Effector memory CD8-positive, alpha-beta T cell (primary cell): Measurements from ENCODE around the gene MAPK9.

Source experiments
- ATAC-seq: fragments of 150-1000 bp; cut with Tn5 transposase; replicated peaks from 2 replicates; pipeline ENCODE4 v1.10.0; 2021; ENCODE audit warnings: mild to moderate bottlenecking, moderate library complexity
- DNase-seq, 3 experiments: peaks; one replicate each; pipeline ENCODE4 v3.0.0; 2021
- H3K27ac Mint-ChIP-seq, 2 donors: one replicate each; pipeline ENCODE4 v1.8.0; 2022; ENCODE audit warnings: mild to moderate bottlenecking in 2 of 2, mixed read lengths in 2 of 2, moderate library complexity in 2 of 2
- H3K27me3 Mint-ChIP-seq, 2 donors: one replicate each; pipeline ENCODE4 v1.8.0; 2022; ENCODE audit warnings: mixed read lengths in 2 of 2
- H3K36me3 Mint-ChIP-seq: one replicate; pipeline ENCODE4 v1.8.0; 2022; ENCODE audit warnings: mild to moderate bottlenecking, moderate library complexity, mixed read lengths; ENCODE audit not compliant: insufficient read depth
- H3K4me1 Mint-ChIP-seq, 2 donors: one replicate each; pipeline ENCODE4 v1.8.0; 2022; ENCODE audit warnings: low read depth in 2 of 2, mixed read lengths in 2 of 2
- H3K4me3 Mint-ChIP-seq, 2 donors: one replicate each; pipeline ENCODE4 v1.8.0; 2022; ENCODE audit warnings: mild to moderate bottlenecking in 2 of 2, mixed read lengths in 2 of 2, moderate library complexity in 2 of 2
- H3K9me3 Mint-ChIP-seq, 2 donors: one replicate each; pipeline ENCODE4 v1.8.0; 2022; ENCODE audit warnings: mixed read lengths in 2 of 2

The MAPK9 gene

GRCh38 chr5:180209137-180209581 lies 82.7 kb downstream of the MAPK9 start, which contains the start of gene RASGEF1C:
Gene RASGEF1C (minus strand): TSS chr5:180209211. CDS start chr5:180138052, 71,159 bp downstream.
- Mint-ChIP-seq H3K27me3 (peaks cover 52 to 83% of the 10 kb centered on the region in 2 donors), H3K9me3 (peaks cover 0 to 5% of the 10 kb centered on the region in 2 donors), H3K4me3 (peak within 1 kb of the TSS; percentile 73 to 74), H3K36me3 (no peaks in the 10 kb centered on the region), H3K4me1 (peaks cover 9% of the 10 kb centered on the region in 2 donors), H3K27ac (peak within 1 kb of the TSS in 1 of 2 donors; percentile 4)
- peak; percentile 98 for ATAC-seq
- peak; percentile 51 to 70 (median 51) for DNase-seq

GRCh38 chr5:180208435-180209081 lies 83.3 kb downstream of the MAPK9 start:
- DNase-seq = no peak
- peak overlapping the region in 1 of 2 donors; percentile 4 for H3K27ac Mint-ChIP-seq

DNA sequence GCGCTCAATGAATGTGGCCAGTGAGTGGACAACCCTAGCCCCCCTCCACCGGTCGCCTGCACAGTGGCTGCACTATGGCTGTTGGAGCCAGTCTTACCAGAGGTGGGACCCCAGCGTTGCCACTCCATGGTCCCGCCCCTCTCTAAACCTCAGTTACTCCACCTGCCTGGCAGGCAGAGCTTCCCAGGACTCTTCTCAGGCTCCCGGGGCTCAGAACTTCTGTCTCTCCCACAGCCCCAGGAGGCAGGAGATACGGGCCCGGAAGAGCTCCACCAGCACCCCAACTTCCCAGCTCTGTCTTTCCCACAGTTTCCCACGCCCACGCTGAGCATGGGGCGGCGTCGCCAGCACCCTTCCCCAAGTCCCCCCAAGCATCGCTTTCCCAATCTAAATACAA lies 83.8 kb downstream of the MAPK9 start:
- Mint-ChIP-seq H3K27ac (peak overlapping the region in 1 of 2 donors; percentile 4), H3K4me1 (peaks cover 9% of the 10 kb centered on the region in 2 donors), H3K4me3 (peak overlapping the region; percentile 52 to 66), H3K27me3 (peaks cover 59 to 94% of the 10 kb centered on the region in 2 donors), H3K36me3 (no peaks in the 10 kb centered on the region), H3K9me3 (no peaks in the 10 kb centered on the region)
- DNase-seq = no peak
- ATAC-seq = no peak

More at GRCh38 chr5:180208435-180209081, 83.3 kb downstream of the MAPK9 start:
- Mint-ChIP-seq H3K4me1 (peaks cover 9% of the 10 kb centered on the region in 2 donors), H3K27me3 (peaks cover 58 to 89% of the 10 kb centered on the region in 2 donors), H3K36me3 (no peaks in the 10 kb centered on the region), H3K4me3 (peak overlapping the region; percentile 52 to 66), H3K9me3 (no peaks in the 10 kb centered on the region)
- peak; percentile 29 for ATAC-seq

- no peak for ATAC-seq
- DNase-seq = no peak
- no peaks in the 10 kb centered on the region for H3K9me3 Mint-ChIP-seq
- peaks cover 55 to 93% of the 10 kb centered on the region in 2 donors for H3K27me3 Mint-ChIP-seq
- H3K4me3 Mint-ChIP-seq = no peak overlapping the region
- no peak overlapping the region for H3K27ac Mint-ChIP-seq
- H3K36me3 Mint-ChIP-seq = no peaks in the 10 kb centered on the region
- H3K4me1 Mint-ChIP-seq = peaks cover 8 to 9% of the 10 kb centered on the region in 2 donors
Measured at GRCh38 chr5:180207593-180207992, 84.3 kb downstream of the MAPK9 start.

DNA sequence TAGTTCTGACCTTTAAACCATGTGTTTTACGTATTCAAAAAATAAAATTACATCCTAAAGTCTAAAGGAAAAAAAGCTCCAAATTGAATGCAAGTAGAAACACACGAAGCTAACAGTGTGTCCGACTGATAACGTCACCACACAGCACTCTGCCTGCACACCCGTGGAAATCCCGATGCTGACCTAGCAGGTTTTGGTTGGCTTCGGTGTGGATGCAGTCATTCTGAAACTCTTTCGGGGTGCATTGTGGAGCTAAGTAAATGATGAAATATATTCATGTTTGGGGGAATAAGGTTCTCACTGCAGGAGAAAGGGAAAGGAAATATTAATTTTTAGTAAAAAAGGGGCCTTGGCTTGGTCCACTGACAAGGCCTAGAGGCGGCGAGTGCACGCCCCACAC lies 84.9 kb downstream of the MAPK9 start:
- Mint-ChIP-seq H3K9me3 (no peaks in the 10 kb centered on the region), H3K27ac (no peak overlapping the region), H3K27me3 (peaks cover 52 to 87% of the 10 kb centered on the region in 2 donors), H3K4me1 (peaks cover 6 to 9% of the 10 kb centered on the region in 2 donors), H3K4me3 (peak overlapping the region in 1 of 2 donors; percentile 20), H3K36me3 (no peaks in the 10 kb centered on the region)
- no peak for ATAC-seq
- DNase-seq = no peak

DNA sequence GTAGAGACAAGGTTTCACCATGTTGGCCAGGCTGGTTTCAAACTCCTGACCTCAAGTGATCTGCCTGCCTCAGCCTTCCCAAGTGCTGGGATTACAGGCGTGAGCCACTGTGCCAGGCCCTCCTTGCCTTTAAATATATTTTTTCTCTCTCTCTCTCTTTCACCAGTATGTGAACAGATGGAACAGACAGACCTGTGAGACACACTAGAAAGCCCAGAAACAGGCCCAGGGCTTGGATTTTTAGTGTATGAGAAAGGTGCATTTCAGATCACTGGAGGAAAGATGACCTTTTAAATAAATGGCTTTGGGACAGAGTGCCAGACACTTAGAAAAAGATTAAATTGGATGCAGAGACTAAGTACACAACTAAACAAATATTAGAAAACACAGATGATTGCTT lies 86.0 kb downstream of the MAPK9 start:
- Mint-ChIP-seq H3K4me3 (no peak overlapping the region), H3K9me3 (no peaks in the 10 kb centered on the region), H3K4me1 (peaks cover 6 to 9% of the 10 kb centered on the region in 2 donors), H3K36me3 (no peaks in the 10 kb centered on the region), H3K27ac (no peak overlapping the region), H3K27me3 (peaks cover 56 to 86% of the 10 kb centered on the region in 2 donors)
- DNase-seq (no peak), ATAC-seq (no peak)

- H3K27me3 Mint-ChIP-seq = peaks cover 50 to 86% of the 10 kb centered on the region in 2 donors
- H3K36me3 Mint-ChIP-seq = no peaks in the 10 kb centered on the region
- no peaks in the 10 kb centered on the region for H3K9me3 Mint-ChIP-seq
- H3K27ac Mint-ChIP-seq = no peak overlapping the region
- H3K4me3 Mint-ChIP-seq = no peak overlapping the region
- ATAC-seq (no peak), DNase-seq (no peak)
- peaks cover 4 to 9% of the 10 kb centered on the region in 2 donors for H3K4me1 Mint-ChIP-seq
Measured at GRCh38 chr5:180204276-180204819, 87.5 kb downstream of the MAPK9 start.

GRCh38 chr5:180202939-180203573 lies 88.8 kb downstream of the MAPK9 start:
- H3K27ac Mint-ChIP-seq = no peak overlapping the region
- DNase-seq (no peak), ATAC-seq (no peak)
- H3K4me1 Mint-ChIP-seq = peaks cover 0 to 3% of the 10 kb centered on the region in 2 donors
- peaks cover 56 to 89% of the 10 kb centered on the region in 2 donors for H3K27me3 Mint-ChIP-seq
- no peaks in the 10 kb centered on the region for H3K36me3 Mint-ChIP-seq
- H3K4me3 Mint-ChIP-seq = no peak overlapping the region
- no peaks in the 10 kb centered on the region for H3K9me3 Mint-ChIP-seq

DNA sequence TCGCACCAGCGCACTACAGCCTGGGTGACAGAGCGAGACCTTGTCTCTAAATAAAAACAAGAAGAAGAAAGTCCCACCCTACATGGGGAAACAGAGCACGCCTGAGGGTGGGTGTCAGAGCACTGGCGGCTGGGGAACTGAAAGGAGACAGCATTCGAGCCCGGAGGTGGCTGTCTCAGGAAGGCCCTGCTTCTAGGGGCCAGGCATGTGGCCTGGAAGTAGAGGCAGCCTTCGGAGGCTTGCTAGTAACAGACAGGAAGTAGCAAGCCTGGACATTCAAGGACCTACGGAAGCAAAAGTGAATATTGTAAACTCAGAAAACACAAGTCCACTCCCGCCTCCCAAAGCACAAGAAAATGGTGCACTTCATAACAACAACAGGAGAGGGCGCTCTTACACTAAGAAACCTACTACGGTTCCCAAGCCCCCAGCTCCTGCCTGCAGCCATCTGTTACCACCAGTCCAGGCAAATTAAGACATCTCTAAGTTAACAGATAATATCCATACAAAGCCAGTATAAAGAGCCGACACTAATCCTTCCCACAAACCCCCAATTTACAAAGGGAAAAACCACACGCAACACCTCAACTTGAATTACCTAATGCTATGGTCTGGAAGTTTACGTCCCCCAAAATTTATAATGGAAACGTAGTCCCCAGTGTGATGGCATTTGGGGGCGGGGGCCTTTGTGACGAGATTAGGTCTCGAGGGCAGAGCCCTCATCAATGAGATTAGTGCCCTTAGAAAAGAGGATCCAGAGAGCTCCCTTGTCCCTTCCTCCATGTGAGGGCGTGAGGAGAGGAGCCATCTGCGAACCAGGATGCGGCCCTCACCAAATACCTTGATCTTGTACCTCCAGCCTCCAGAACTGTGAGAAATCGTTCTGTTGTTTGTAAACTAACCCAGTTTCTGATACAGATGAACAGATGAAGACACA lies 90.6 kb downstream of the MAPK9 start:
- H3K27me3 Mint-ChIP-seq = peaks cover 45 to 88% of the 10 kb centered on the region in 2 donors
- H3K36me3 Mint-ChIP-seq = no peaks in the 10 kb centered on the region
- no peaks in the 10 kb centered on the region for H3K9me3 Mint-ChIP-seq
- no peak for ATAC-seq
- no peak overlapping the region for H3K4me3 Mint-ChIP-seq
- no peak for DNase-seq
- H3K27ac Mint-ChIP-seq = no peak overlapping the region
- no peaks in the 10 kb centered on the region for H3K4me1 Mint-ChIP-seq

DNA sequence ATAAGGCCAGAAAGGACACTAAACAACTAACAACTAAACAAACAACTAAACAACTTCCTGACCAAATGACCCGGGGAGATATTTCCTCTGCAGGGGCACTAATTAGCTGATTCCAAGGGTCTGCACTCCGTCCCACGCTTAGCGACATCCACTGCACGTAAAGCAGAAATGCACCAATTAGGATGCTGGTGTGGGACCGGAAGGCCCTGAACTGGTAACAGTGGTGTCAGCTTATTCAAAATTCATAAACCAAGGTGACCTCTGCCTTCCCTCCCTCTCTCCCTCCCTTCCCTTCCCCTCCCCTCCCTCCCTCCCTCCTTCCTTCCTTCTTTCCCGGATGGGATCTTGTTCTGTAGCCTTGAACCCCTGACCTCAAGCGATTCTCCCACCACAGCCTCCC lies 92.5 kb downstream of the MAPK9 start:
- no peak overlapping the region for H3K27ac Mint-ChIP-seq
- H3K4me3 Mint-ChIP-seq = no peak overlapping the region
- ATAC-seq (no peak), DNase-seq (no peak)
- H3K4me1 Mint-ChIP-seq = no peaks in the 10 kb centered on the region
- H3K27me3 Mint-ChIP-seq = peaks cover 39 to 80% of the 10 kb centered on the region in 2 donors
- H3K36me3 Mint-ChIP-seq = no peaks in the 10 kb centered on the region
- H3K9me3 Mint-ChIP-seq = no peaks in the 10 kb centered on the region

DNA sequence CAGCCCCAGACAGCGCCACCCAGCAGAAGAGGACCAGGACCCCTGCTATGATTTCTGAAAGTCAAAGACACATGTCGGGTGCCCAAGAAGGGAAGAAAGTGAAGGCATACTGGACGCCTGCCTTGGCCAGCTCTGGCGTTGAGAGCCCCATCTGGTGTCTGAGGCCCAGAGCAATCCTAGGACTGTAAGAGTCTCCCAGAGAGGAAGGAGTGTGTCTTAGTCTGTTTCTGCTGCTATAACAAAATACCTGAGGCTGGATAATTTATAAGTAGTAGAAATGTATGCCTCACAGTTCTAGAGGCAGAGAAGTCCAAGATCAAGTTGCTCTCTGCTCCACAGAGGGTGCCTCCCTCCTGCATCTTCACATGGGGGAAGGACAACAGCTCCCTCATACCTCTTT lies 93.7 kb downstream of the MAPK9 start:
- Mint-ChIP-seq H3K27ac (no peak overlapping the region), H3K4me1 (no peaks in the 10 kb centered on the region), H3K36me3 (no peaks in the 10 kb centered on the region), H3K4me3 (no peak overlapping the region), H3K27me3 (peaks cover 31 to 68% of the 10 kb centered on the region in 2 donors), H3K9me3 (no peaks in the 10 kb centered on the region)
- ATAC-seq (no peak), DNase-seq (no peak)

GRCh38 chr5:180197016-180197702 lies 94.7 kb downstream of the MAPK9 start:
- ATAC-seq (no peak), DNase-seq (no peak)
- no peaks in the 10 kb centered on the region for H3K4me1 Mint-ChIP-seq
- no peaks in the 10 kb centered on the region for H3K9me3 Mint-ChIP-seq
- H3K27ac Mint-ChIP-seq = no peak overlapping the region
- H3K36me3 Mint-ChIP-seq = no peaks in the 10 kb centered on the region
- no peak overlapping the region for H3K4me3 Mint-ChIP-seq
- peaks cover 31 to 63% of the 10 kb centered on the region in 2 donors for H3K27me3 Mint-ChIP-seq
